Measurements from ENCODE around the gene ABCB11. TPM values are rescaled to one million over a fixed set of nuclear protein-coding genes. Genes with fewer than 3 reads are reported as not detected.

ABCB11 gene
- under 1 TPM in 1 of 4 donors, not detected in 3; 0.29 TPM for total RNA-seq

DNA sequence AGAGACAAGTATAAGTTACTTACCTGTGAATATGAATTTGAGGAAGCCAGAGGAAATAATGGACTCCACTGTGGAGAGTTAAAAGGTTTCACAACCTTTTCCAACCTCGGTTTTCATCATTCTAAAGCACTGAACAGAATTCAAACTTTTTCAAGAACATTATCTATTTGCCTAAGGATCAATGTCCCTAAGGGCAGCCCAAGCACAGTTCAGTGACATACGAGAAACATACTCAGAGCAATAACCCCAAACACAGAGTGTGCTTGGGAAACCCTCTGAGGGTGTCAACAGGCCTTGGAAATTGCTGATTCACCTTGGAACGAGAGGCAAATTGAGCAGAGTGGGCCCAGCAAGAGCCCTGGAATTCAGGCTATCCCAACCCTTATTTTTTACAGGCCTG, at the start of gene ABCB11:
TSS of gene ABCB11 (minus strand) at position 123 of the 400 bp plus-strand sequence. CDS start 13,199 bp downstream, outside the sequence.
- no peak for DNase-seq
- no peak within 1 kb of the TSS for H3K4me3 ChIP-seq
- no peaks in the 10 kb centered on the region for H3K4me1 ChIP-seq
- TF ChIP-seq, protein P1, sequence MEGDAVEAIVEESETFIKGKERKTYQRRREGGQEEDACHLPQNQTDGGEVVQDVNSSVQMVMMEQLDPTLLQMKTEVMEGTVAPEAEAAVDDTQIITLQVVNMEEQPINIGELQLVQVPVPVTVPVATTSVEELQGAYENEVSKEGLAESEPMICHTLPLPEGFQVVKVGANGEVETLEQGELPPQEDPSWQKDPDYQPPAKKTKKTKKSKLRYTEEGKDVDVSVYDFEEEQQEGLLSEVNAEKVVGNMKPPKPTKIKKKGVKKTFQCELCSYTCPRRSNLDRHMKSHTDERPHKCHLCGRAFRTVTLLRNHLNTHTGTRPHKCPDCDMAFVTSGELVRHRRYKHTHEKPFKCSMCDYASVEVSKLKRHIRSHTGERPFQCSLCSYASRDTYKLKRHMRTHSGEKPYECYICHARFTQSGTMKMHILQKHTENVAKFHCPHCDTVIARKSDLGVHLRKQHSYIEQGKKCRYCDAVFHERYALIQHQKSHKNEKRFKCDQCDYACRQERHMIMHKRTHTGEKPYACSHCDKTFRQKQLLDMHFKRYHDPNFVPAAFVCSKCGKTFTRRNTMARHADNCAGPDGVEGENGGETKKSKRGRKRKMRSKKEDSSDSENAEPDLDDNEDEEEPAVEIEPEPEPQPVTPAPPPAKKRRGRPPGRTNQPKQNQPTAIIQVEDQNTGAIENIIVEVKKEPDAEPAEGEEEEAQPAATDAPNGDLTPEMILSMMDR (IDR thresholded peaks at IDR 0.05), result no peak
- TF ChIP-seq POLR2A (IDR thresholded peaks at IDR 0.05), result no peak
- no peak within 1 kb of the TSS for H3K27ac ChIP-seq
- H3K36me3 ChIP-seq, result no peaks in the 10 kb centered on the region
- H3K27me3 ChIP-seq, result no peaks in the 10 kb centered on the region
- intact Hi-C loops (cut with DNase I; ENCODE audit: low total_unique reads), result no loop called here
- H3K9me3 ChIP-seq, result no peaks in the 10 kb centered on the region

DNA sequence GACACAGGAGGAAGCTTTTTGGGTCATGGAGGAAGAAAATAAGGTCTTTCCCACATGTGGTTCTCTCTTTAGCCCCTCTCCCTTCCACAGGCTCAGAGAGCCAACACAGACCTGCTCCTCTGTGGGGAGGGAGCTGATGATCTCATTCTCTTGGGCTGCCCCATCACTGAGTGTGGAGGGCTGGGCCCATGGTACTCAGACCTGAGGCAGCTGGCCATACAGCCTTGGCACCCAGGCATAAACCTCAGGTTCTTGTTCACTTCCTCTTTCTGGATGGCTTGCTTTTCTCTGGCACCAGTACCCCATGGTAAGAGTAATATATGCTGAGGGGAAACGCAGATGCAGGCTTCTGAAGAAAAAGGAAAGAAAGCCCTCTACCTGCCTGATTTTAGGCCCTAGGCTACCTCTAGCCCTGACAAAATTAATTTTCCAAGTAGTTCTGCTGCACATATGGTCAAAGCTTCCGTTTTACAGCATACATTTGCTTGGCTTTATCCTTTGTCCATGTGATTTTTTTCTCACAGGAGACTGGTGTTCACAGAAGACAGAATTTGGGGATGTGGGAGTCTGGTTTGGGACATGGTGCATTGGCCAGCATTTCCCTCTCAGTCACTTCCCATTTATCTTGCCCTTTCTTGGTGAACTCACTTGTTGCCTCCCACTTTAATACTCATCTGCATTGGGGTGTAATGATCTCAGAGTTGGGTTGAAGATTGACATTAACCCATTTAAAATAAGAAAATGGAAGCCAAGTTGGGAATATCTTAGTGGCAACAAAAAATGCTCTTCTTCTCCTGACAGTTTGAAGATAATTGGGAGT, 49.3 kb upstream of the ABCB11 start:
- no peak for DNase-seq
- intact Hi-C loops (cut with DNase I; ENCODE audit: low total_unique reads), result no loop called here
- Histone ChIP-seq H3K4me1 (no peaks in the 10 kb centered on the region), H3K27ac (no peak overlapping the region), H3K9me3 (no peaks in the 10 kb centered on the region), H3K36me3 (no peaks in the 10 kb centered on the region), H3K27me3 (no peaks in the 10 kb centered on the region), H3K4me3 (no peak overlapping the region)
- TF ChIP-seq, protein P1 (IDR thresholded peaks at IDR 0.05), result no peak
- TF ChIP-seq POLR2A (IDR thresholded peaks at IDR 0.05), result no peak

DNA sequence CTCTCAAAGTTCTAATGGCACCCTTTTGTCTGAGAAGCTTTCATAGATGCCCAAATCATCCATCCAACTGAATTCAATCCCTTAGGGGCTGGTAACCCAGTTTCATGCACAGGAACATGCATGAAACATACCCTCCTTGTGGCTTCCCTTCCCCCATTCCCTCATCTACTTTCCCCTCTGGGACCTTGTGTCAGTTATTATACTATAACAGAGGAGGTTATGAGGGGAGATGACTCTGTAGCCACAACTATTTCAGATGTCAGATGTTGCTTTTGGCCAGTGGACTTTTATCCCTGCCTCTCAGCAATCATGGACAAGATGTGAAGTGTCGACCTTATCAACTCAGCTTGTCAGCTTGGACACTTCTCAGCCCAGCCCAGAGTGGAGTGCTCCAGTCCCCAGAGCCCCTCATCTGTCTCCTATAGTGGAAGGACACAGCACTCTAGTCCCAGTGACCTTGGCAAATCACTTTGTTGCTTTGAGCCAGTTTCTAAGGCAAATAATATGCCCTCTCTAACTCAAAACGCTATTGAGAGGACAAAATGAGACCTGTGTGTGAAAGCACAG, 46.6 kb upstream of the ABCB11 start:
- H3K4me1 ChIP-seq, result no peaks in the 10 kb centered on the region
- H3K36me3 ChIP-seq, result no peaks in the 10 kb centered on the region
- H3K27me3 ChIP-seq, result no peaks in the 10 kb centered on the region
- no peak overlapping the region for H3K4me3 ChIP-seq
- no peak for DNase-seq
- TF ChIP-seq, protein P1 (IDR thresholded peaks at IDR 0.05), result no peak
- TF ChIP-seq POLR2A (IDR thresholded peaks at IDR 0.05), result no peak
- H3K27ac ChIP-seq, result no peak overlapping the region
- no peaks in the 10 kb centered on the region for H3K9me3 ChIP-seq
- intact Hi-C loops (cut with DNase I; ENCODE audit: low total_unique reads), result no loop called here

DNA sequence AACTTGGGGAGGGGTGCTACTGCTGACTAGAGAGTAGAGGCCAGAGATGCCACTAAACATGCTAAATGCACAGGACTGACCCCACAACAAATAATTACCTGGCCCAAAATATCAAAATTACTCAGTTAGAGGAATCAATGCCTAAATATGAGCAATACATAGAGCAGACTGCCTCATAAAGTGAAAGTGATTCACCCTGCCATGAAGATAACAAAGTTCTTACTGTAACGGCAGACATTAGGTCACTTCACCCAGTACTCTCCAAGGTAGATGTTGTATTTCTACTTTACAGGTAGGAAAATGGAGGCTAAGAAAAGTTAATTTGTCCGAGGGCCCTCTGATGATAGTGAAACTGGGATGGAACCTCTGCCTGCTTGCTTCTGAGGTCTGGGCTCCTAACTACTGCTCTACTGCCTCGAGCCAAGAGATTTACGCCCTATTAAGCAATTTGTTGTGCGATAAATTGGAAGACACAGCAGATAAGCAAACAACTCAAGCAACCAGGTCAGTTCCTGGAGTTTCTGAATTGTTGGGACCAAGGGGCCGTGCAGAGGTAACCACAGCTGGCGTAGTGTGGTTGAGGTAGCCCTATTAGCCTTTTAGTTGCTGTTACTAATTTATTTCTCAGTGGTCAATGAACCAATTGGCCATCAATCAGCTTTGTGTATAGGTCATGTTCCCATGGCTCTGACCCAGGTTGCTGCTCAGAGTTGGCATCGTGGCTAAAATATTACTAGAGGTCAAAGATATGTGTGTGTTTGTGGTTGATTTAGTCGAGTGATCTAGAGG, 43.0 kb upstream of the ABCB11 start:
- Histone ChIP-seq H3K36me3 (no peaks in the 10 kb centered on the region), H3K27ac (no peak overlapping the region), H3K4me1 (no peaks in the 10 kb centered on the region), H3K9me3 (no peaks in the 10 kb centered on the region), H3K4me3 (no peak overlapping the region), H3K27me3 (no peaks in the 10 kb centered on the region)
- intact Hi-C loops (cut with DNase I; ENCODE audit: low total_unique reads), result no loop called here
- DNase-seq, result no peak
- TF ChIP-seq, protein P1 (IDR thresholded peaks at IDR 0.05), result no peak
- no peak for TF ChIP-seq POLR2A (IDR thresholded peaks at IDR 0.05)

Measured in uterus (tissue), 4 donors.